Spleen (tissue), 11 donors: ENCODE measurements around the gene CHRDL2. TPM values are rescaled to one million over a fixed set of nuclear protein-coding genes. Genes with fewer than 3 reads are reported as not detected.

ENCODE experiments used
- DNase-seq: peaks from one replicate; pipeline ENCODE4 v3.0.0-alpha.2; 2020
- H3K27ac ChIP-seq, 8 donors: fragments of 200-600 bp; sonication (generic) in 7 of 8; 1 replicate in 4 of 8; 2 replicates in 4 of 8; pipeline versions ENCODE4 v1.5.0 to v1.8.0; 2016 to 2021; ENCODE audit warnings: inconsistent platforms in 4 of 8, mild to moderate bottlenecking in 4 of 8, moderate library complexity in 1 of 8
- H3K27me3 ChIP-seq, 7 donors: fragments of 200-600 bp; sonication (generic) in 6 of 7; replicated peaks in 1 of 7; 1 replicate in 4 of 7; 2 replicates in 3 of 7; pipeline versions ENCODE4 v1.5.0 to v1.8.0; 2016 to 2021; ENCODE audit warnings: inconsistent platforms in 3 of 7, mild to moderate bottlenecking in 1 of 7
- H3K36me3 ChIP-seq, 6 donors: fragments of 200-600 bp; sonication (generic) in 5 of 6; 1 replicate in 4 of 6; 2 replicates in 2 of 6; pipeline versions ENCODE4 v1.5.0 to v1.8.0; 2016 to 2021; ENCODE audit warnings: inconsistent platforms in 2 of 6
- H3K4me1 ChIP-seq, 6 donors: fragments of 200-600 bp; sonication (generic) in 5 of 6; 1 replicate in 3 of 6; 2 replicates in 3 of 6; pipeline versions ENCODE4 v1.5.0 to v1.8.0; 2016 to 2021; ENCODE audit warnings: inconsistent platforms in 3 of 6
- H3K4me3 ChIP-seq, 8 donors: fragments of 200-600 bp; sonication (generic) in 7 of 8; 1 replicate in 4 of 8; 2 replicates in 4 of 8; pipeline versions ENCODE4 v1.5.0 to v1.8.0; 2016 to 2021; ENCODE audit warnings: inconsistent platforms in 4 of 8, mild to moderate bottlenecking in 4 of 8, moderate library complexity in 2 of 8
- H3K9me3 ChIP-seq, 8 donors: fragments of 200-600 bp; sonication (generic) in 7 of 8; 1 replicate in 4 of 8; 2 replicates in 4 of 8; pipeline versions ENCODE4 v1.5.0 to v1.8.0; 2016 to 2021; ENCODE audit warnings: inconsistent platforms in 4 of 8
- POLR2A ChIP-seq, 3 donors: fragments of 450-650 bp; IDR thresholded peaks; one replicate each; pipeline ENCODE4 v1.5.1; 2017; ENCODE audit warnings: antibody characterized with exemption in 3 of 3, mild to moderate bottlenecking in 1 of 3
- POLR2AphosphoS5 ChIP-seq, 3 donors: sonication (generic); formaldehyde crosslinking; IDR thresholded peaks; one replicate each; pipeline ENCODE4 v1.5.1; 2017; ENCODE audit warnings: antibody characterized with exemption in 3 of 3
- WGBS, 5 donors: extraction: QIAGEN DNeasy Blood & Tissue Kit in 3 of 5; methylation state at CpG; one replicate each; pipeline versions ENCODE4 v1.1.5 to v1.1.7; 2013 to 2018; 5-methylcytosine and 5-hydroxymethylcytosine counted together
- intact Hi-C: fragments of 100-400 bp; cut with DNase I; formaldehyde crosslinking; loops from one replicate; pipeline ENCODE4 v1.15.0; 2023; ENCODE audit warnings: low total_unique reads
- polyA plus RNA-seq, 3 donors: library from polyadenylated mRNA; stranded (reverse); fragments of 200-250 nt; gene quantifications; one replicate each; pipeline ENCODE4 v1.2.1, GENCODE V29; 2013
- total RNA-seq, 7 donors: library from RNA; depleted of rRNA in 3 of 7; stranded (reverse); fragments of >200 nt in 3 of 7; fragmentation: NEBNext Ultra II Directional in 4 of 7; extraction: Animal tissue kit (Norgen Biotek cat#: 25700) in 4 of 7; gene quantifications; one replicate each; pipeline versions ENCODE4 v1.1.0 to v1.2.1, GENCODE V29; 2016 to 2021
- TF ChIP-seq, protein P1 (sequence below), 11 experiments: fragments of 200-600 bp in 7 of 11; fragments of 450-650 bp in 4 of 11; sonication (generic) in 4 of 11; IDR thresholded peaks in 8 of 11; conservative IDR thresholded peaks in 3 of 11; 1 replicate in 7 of 11; 2 replicates in 4 of 11; pipeline versions ENCODE4 v1.4.0 to v1.8.0; 2016 to 2021; ENCODE audit warnings: antibody characterized with exemption in 11 of 11, inconsistent platforms in 4 of 11, mild to moderate bottlenecking in 1 of 11
- donor health status: healthy with polysubstance abuse.
- donor health status: DM: no; HTN: no; CAD: no; lungs with moderate emphysema.
- donor health status: DM: no; HTN: no; CAD: no.
- donor health status: Bipolar disorder and iron deficiency.
- donor health status: healthy.
- donor health status: DM: no; HTN: no; CAD: no.
- donor health status: DM: yes; HTN: yes; CAD: no.

Gene CHRDL2
- total and polyA plus RNA-seq, 10 donors, result 0.24 to 2.2 (median 1.5) TPM; not detected in 5

DNA sequence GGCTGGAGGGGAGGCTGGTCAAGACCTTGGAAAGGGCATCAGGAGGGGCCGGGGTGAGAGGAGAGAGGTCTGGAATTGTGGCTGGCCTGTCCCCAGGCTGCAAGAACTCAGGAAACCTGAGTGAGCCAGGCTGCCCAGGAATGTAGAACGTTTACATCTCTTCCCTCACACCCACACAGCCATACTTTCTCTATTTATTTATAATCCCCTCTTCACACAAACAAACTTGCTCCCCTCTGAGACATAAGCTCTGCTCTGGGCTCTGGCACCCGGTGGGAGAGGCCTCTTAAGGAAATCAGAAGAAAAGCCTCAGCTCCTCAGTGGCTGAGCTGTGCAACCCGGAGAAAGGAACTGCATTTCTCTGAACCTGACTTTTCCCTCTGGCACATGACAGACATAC, 5.5 kb downstream of the CHRDL2 start:
- intact Hi-C loops, result loop anchor here (10.0 kb wide), 1 partner anchor 111 kb away; no protein-coding TSS in a partner anchor
- H3K4me1 ChIP-seq, result peaks cover 0 to 9% (median 4%) of the 10 kb centered on the region in 6 donors
- peaks cover 0 to 37% (median 7%) of the 10 kb centered on the region in 7 donors for H3K27me3 ChIP-seq
- no peak overlapping the region for H3K27ac ChIP-seq
- H3K36me3 ChIP-seq, result no peaks in the 10 kb centered on the region
- DNase-seq, result no peak
- WGBS, 5 donors, result 64 to 80% (median 75%) methylated on average over 4 of the region's 4 CpGs
- no peak overlapping the region for H3K4me3 ChIP-seq
- no peaks in the 10 kb centered on the region for H3K9me3 ChIP-seq
- no peak for TF ChIP-seq POLR2A (IDR thresholded peaks at IDR 0.05)
- TF ChIP-seq, protein P1, sequence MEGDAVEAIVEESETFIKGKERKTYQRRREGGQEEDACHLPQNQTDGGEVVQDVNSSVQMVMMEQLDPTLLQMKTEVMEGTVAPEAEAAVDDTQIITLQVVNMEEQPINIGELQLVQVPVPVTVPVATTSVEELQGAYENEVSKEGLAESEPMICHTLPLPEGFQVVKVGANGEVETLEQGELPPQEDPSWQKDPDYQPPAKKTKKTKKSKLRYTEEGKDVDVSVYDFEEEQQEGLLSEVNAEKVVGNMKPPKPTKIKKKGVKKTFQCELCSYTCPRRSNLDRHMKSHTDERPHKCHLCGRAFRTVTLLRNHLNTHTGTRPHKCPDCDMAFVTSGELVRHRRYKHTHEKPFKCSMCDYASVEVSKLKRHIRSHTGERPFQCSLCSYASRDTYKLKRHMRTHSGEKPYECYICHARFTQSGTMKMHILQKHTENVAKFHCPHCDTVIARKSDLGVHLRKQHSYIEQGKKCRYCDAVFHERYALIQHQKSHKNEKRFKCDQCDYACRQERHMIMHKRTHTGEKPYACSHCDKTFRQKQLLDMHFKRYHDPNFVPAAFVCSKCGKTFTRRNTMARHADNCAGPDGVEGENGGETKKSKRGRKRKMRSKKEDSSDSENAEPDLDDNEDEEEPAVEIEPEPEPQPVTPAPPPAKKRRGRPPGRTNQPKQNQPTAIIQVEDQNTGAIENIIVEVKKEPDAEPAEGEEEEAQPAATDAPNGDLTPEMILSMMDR (IDR thresholded peaks at IDR 0.05 in 8 of 11, conservative IDR thresholded peaks at IDR 0.05 in 3 of 11), result no peak
- no peak for TF ChIP-seq POLR2AphosphoS5 (IDR thresholded peaks at IDR 0.05)

DNA sequence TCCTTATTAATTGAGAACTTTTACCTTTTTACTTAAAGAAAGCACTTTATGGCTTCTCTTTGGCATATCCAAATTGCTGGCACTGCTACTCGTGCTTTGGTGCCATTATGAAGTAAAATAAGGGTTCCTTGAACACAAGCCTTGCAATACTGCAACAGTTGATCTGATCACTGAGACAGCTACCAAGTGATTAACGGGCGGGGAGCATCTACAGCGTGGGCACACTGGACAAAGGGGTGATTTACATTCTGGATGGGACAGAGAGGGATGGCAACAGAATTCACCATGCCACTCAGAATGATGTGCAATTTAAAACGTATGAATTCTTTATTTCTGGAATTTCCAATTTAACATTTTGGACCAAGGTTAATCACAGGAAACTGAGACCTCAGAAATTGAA, 7.7 kb downstream of the CHRDL2 start:
- Histone ChIP-seq H3K9me3 (no peaks in the 10 kb centered on the region), H3K27ac (no peak overlapping the region), H3K36me3 (no peaks in the 10 kb centered on the region), H3K27me3 (peaks cover 0 to 19% (median 0%) of the 10 kb centered on the region in 7 donors), H3K4me3 (no peak overlapping the region), H3K4me1 (peaks cover 0 to 8% (median 4%) of the 10 kb centered on the region in 6 donors)
- TF ChIP-seq, protein P1 (IDR thresholded peaks at IDR 0.05 in 8 of 11, conservative IDR thresholded peaks at IDR 0.05 in 3 of 11), result no peak
- TF ChIP-seq POLR2AphosphoS5 (IDR thresholded peaks at IDR 0.05) (no peak), POLR2A (IDR thresholded peaks at IDR 0.05) (no peak)
- DNase-seq, result no peak
- intact Hi-C loops, result loop anchor here (10.0 kb wide), 1 partner anchor 109 kb away; no protein-coding TSS in a partner anchor
- WGBS, 5 donors, result 78 to 87% (median 82%) methylated on average over 5 of the region's 5 CpGs

DNA sequence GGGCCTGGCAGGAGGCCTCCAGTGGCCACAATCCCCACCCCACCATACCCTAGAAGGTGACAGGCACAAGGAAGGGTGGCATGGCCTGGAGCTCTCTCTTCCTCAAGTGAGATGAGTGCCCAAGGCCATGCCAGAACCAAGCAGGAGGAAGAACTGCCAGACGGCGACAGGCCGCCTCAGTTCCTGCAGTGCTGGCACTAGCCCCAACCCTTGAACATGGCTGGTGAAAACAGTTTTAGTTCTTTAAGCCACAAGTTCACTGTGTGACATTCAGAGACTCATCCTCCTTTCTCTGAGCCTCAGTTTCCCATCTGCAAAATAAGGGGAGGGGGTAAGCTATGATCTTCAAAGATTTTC, 9.8 kb downstream of the CHRDL2 start:
- H3K27me3 ChIP-seq, result peaks cover 0 to 16% (median 0%) of the 10 kb centered on the region in 7 donors
- DNase-seq, result no peak
- H3K9me3 ChIP-seq, result no peaks in the 10 kb centered on the region
- no peaks in the 10 kb centered on the region for H3K36me3 ChIP-seq
- intact Hi-C loops, result loop anchor here (10.0 kb wide), 1 partner anchor 107 kb away; no protein-coding TSS in a partner anchor
- H3K4me3 ChIP-seq, result no peak overlapping the region
- H3K27ac ChIP-seq, result no peak overlapping the region
- WGBS, 5 donors, result 76 to 88% (median 84%) methylated on average over 3 of the region's 3 CpGs; no CpG with 5 or more reads in 1 of the 5 donors
- peaks cover 0 to 3% (median 2%) of the 10 kb centered on the region in 6 donors for H3K4me1 ChIP-seq
- TF ChIP-seq, protein P1 (IDR thresholded peaks at IDR 0.05 in 8 of 11, conservative IDR thresholded peaks at IDR 0.05 in 3 of 11), result no peak
- TF ChIP-seq POLR2A (IDR thresholded peaks at IDR 0.05) (no peak), POLR2AphosphoS5 (IDR thresholded peaks at IDR 0.05) (no peak)

DNA sequence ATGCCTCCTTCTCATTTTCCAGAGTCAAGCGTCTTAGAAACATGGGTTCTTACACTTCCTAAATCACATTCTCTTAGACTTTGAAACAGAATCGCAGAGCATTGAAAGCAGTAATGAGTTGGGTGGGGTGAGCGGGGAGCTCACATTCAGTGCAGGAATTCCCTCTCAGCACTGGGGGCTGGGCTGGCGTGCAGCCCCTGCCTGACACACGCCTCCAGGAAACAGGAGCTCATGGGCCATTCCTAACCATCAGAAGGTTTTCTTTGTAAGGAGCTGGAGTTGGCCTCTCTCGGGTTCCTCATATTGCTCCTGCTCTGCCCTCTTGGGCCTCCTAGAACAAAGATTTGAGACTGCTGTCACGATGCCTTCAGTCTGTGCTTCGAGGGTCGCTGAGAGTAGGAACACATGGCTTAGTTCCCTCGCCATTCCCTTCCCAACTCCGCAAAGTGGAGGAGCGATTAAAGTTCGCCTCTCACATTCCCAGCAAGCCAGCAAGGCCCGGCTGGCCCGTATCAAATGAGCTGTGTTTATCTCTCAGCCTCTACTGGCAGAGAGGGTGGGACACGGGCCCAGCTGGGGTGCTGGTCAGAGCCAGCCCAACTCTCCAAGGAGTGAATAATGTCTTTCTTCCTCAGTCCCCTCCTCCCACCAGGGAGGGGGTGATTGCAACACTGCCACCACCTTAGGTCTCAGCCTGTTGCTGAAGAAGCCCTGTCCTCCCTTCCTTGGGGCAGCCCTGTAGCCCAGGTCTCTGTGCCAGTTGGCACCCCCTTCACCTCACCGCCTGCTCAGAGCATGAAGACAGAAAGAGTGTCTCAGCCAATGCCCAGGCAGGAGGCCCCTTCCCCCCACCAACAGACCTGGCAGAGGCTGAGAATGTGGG, 10.4 kb downstream of the CHRDL2 start:
- Histone ChIP-seq H3K36me3 (no peaks in the 10 kb centered on the region), H3K27ac (no peak overlapping the region), H3K4me1 (no peaks in the 10 kb centered on the region), H3K9me3 (no peaks in the 10 kb centered on the region), H3K4me3 (no peak overlapping the region), H3K27me3 (peaks cover 0 to 10% (median 0%) of the 10 kb centered on the region in 7 donors)
- TF ChIP-seq POLR2AphosphoS5 (IDR thresholded peaks at IDR 0.05) (no peak), POLR2A (IDR thresholded peaks at IDR 0.05) (no peak)
- TF ChIP-seq, protein P1 (IDR thresholded peaks at IDR 0.05 in 8 of 11, conservative IDR thresholded peaks at IDR 0.05 in 3 of 11), result no peak
- intact Hi-C loops, result loop anchor here (10.0 kb wide), 1 partner anchor 106 kb away; no protein-coding TSS in a partner anchor
- WGBS, 5 donors, result 75 to 86% (median 84%) methylated on average over 16 to 17 of the region's 17 CpGs
- DNase-seq, result peak; percentile 63
